OCI-LY1 (cell line): ENCODE measurements around the gene FABP1.

Source experiments
- CTCF ChIP-seq: fragments of 200-600 bp; sonication (generic), shearing (Covaris generic); IDR thresholded peaks from 2 replicates; pipeline ENCODE4 v1.5.1; 2017; ENCODE audit warnings: mild to moderate bottlenecking, antibody characterized with exemption, low read length, moderate library complexity, mixed read lengths
- EZH2 ChIP-seq: fragments of 200-600 bp; sonication (generic), shearing (Covaris generic); IDR thresholded peaks from 2 replicates; pipeline ENCODE4 v1.8.0; 2017; ENCODE audit warnings: borderline replicate concordance, mixed run types, mild to moderate bottlenecking, antibody characterized with exemption, low read length, moderate library complexity, mixed read lengths

GRCh38 chr2:88131999-88132368, 4.1 kb upstream of the FABP1 start:
- TF ChIP-seq CTCF, result no peak
- TF ChIP-seq EZH2, result no peak
